ENCODE measurements around the gene ERFL. TPM values are rescaled to one million over a fixed set of nuclear protein-coding genes. Genes with fewer than 3 reads are reported as not detected.

The ERFL gene
- total RNA-seq, 1 experiment from 2014 or later, result 0.79 TPM

GRCh38 chr19:41883821-41884733 lies 44.2 kb downstream of the ERFL start:
- H3K27ac ChIP-seq (ENCODE audit: low read depth, low read length), result peak overlapping the region; percentile 73
- POLR2A ChIA-PET, result interaction anchor here (0.6 to 4.2 kb wide), 9 partner anchors 12 to 755 kb away, joined by 3 to 18 read pairs (median 3); partner anchors contain the start of genes B9D2 and RPS19
- H3K36me3 ChIP-seq (ENCODE audit: control insufficient read depth in 1 of 2, insufficient read depth in 2 of 2, low read length in 2 of 2), result peaks cover 1 to 3% of the 10 kb centered on the region in 2 experiments; a peak in 3 of 4 replicates
- no peak overlapping the region for H2AFZ ChIP-seq (ENCODE audit: low read depth, low read length, poor library complexity, severe bottlenecking)
- intact Hi-C loops (cut with micrococcal nuclease), result loop anchor here (2.0 to 5.0 kb wide), 2 partner anchors 43 to 75 kb away; partner anchors contain the start of genes ERFL and RABAC1
- CTCF ChIA-PET, result interaction anchor here (0.7 to 2.3 kb wide), 4 partner anchors 11 to 151 kb away, joined by 3 to 14 read pairs (median 4); no protein-coding TSS in a partner anchor
- BruUV-seq (replicated peaks), result TSS peak; percentile 45
- no peaks in the 10 kb centered on the region for H3K27me3 ChIP-seq (ENCODE audit: insufficient read depth, low read length)
- peaks cover 50% of the 10 kb centered on the region for H3K79me2 ChIP-seq (ENCODE audit: insufficient read depth, low read length)
- no peaks in the 10 kb centered on the region for H4K20me1 ChIP-seq (ENCODE audit: insufficient read depth)
- H3K4me2 ChIP-seq (ENCODE audit: low read length), result peak overlapping the region; percentile 95
- RAD21 ChIA-PET (ENCODE audit: low non-redundant PET in 1 of 2, low total read pairs in 2 of 2, uncharacterized antibody in 2 of 2, unreplicated experiment in 2 of 2), result no interaction called here
- no peaks in the 10 kb centered on the region for H3K9me2 ChIP-seq (ENCODE audit: insufficient read depth)
- DNase-seq (ENCODE audit: low read depth, low spot score), result peak; percentile 94
- no peaks in the 10 kb centered on the region for H3K9me3 ChIP-seq (ENCODE audit: control insufficient read depth in 1 of 2, insufficient read depth in 1 of 2, low read depth in 1 of 2, low read length in 2 of 2)
- H3K4me3 ChIP-seq (replicated peaks in 1 of 2; ENCODE audit: low read depth in 1 of 2, low read length in 2 of 2), result peak overlapping the region; percentile 97
- H3K9ac ChIP-seq (ENCODE audit: low read length), result peak overlapping the region; percentile 93
- ATAC-seq, result peak; percentile 86
- H3K4me1 ChIP-seq (ENCODE audit: control insufficient read depth in 1 of 2, insufficient read depth in 2 of 2, low read length in 2 of 2), result peaks cover 29 to 54% of the 10 kb centered on the region in 2 experiments
- TF ChIP-seq EZH2phosphoT487 (IDR thresholded peaks at IDR 0.05; ENCODE audit: borderline replicate concordance) (no peak), POLR2A (IDR thresholded peaks at IDR 0.05; ENCODE audit: borderline replicate concordance, extremely low read depth, insufficient read depth, insufficient read length) (peak; percentile 86), SP1 (IDR thresholded peaks at IDR 0.05; ENCODE audit: low read depth) (peak; percentile 55; the same call in 1 of the 2 replicates), TCF7L2 (IDR thresholded peaks at IDR 0.05; ENCODE audit: borderline replicate concordance, extremely low read depth, insufficient read depth, insufficient read length) (peak; percentile 49), YY1 (IDR thresholded peaks at IDR 0.05; ENCODE audit: extremely low read depth, insufficient replicate concordance, low read depth, low read length) (peak; percentile 84), CEBPB (IDR thresholded peaks at IDR 0.05; ENCODE audit: low read depth) (no peak), EGR1 (IDR thresholded peaks at IDR 0.05; ENCODE audit: low read depth) (no peak), FOSL1 (IDR thresholded peaks at IDR 0.05; ENCODE audit: low read depth) (no peak), CTCF (IDR thresholded peaks at IDR 0.05 in 2 of 3, conservative IDR thresholded peaks at IDR 0.05 in 1 of 3; ENCODE audit: borderline replicate concordance in 1 of 3, insufficient read depth in 1 of 3, low read depth in 2 of 3, low read length in 2 of 3) (no peak), REST (IDR thresholded peaks at IDR 0.05; ENCODE audit: low read depth) (no peak), ATF3 (IDR thresholded peaks at IDR 0.05) (no peak), ZBTB33 (IDR thresholded peaks at IDR 0.05; ENCODE audit: extremely low read depth, insufficient replicate concordance, low read length) (peak; percentile 63), ELF1 (IDR thresholded peaks at IDR 0.05; ENCODE audit: borderline replicate concordance, low read depth) (no peak; the same call in 1 of the 2 replicates), SRF (IDR thresholded peaks at IDR 0.05; ENCODE audit: low read depth) (no peak), POLR2AphosphoS5 (IDR thresholded peaks at IDR 0.05; ENCODE audit: low read depth, low read length) (peak; percentile 91), ZFX (IDR thresholded peaks at IDR 0.05) (no peak), ZNF274 (IDR thresholded peaks at IDR 0.05; ENCODE audit: low read depth, low read length) (no peak)

Data from HCT116 (cell line).